ENCODE results near the gene RPL11. TPM values are rescaled to one million over a fixed set of nuclear protein-coding genes. Genes with fewer than 3 reads are reported as not detected.

The RPL11 gene
- total and polyA plus RNA-seq, 2 of the 4 experiments (the other 2 are of a cell fraction), result 452 to 1,692 TPM

- WGBS, 2 experiments (ENCODE audit: extremely low coverage in 2 of 2, insufficient read length in 1 of 2), result 100% methylated on average over 1 of the region's 6 CpGs; no CpG with 5 or more reads in 1 of the 2 experiments
- TF ChIP-seq RAD21 (IDR thresholded peaks at IDR 0.05; ENCODE audit: low read length), result no peak
- no peak for TF ChIP-seq USF2 (IDR thresholded peaks at IDR 0.05; ENCODE audit: low read depth, low read length)
- no peak for TF ChIP-seq RFX5 (IDR thresholded peaks at IDR 0.05; ENCODE audit: low read depth, low read length)
- no peak for TF ChIP-seq SMC3 (IDR thresholded peaks at IDR 0.05; ENCODE audit: low read depth, low read length)
- no peak for TF ChIP-seq POLR2A (IDR thresholded peaks at IDR 0.05; ENCODE audit: low read depth, low read length)
- no peak for TF ChIP-seq NFE2L2 (IDR thresholded peaks at IDR 0.05; ENCODE audit: low read depth, low read length)
- no peak for TF ChIP-seq FOS (IDR thresholded peaks at IDR 0.05; ENCODE audit: low read depth, low read length)
- no peak for TF ChIP-seq ELK1 (IDR thresholded peaks at IDR 0.05; ENCODE audit: borderline replicate concordance, low read depth, low read length)
- TF ChIP-seq MXI1 (IDR thresholded peaks at IDR 0.05; ENCODE audit: borderline replicate concordance, low read depth, low read length), result no peak
- no peak for TF ChIP-seq RCOR1 (IDR thresholded peaks at IDR 0.05; ENCODE audit: insufficient replicate concordance, low read length)
- no peak for TF ChIP-seq CTCF (conservative IDR thresholded peaks at IDR 0.05; ENCODE audit: low read depth, low read length)
- no peak for TF ChIP-seq CEBPB (IDR thresholded peaks at IDR 0.05; ENCODE audit: low read depth, low read length)
- no peak overlapping the region for H2BK5ac ChIP-seq (ENCODE audit: low read depth, low read length, poor library complexity, severe bottlenecking)
- no peak overlapping the region for H2BK20ac ChIP-seq (ENCODE audit: low read depth, low read length)
- no peak overlapping the region for H2AFZ ChIP-seq (replicated peaks; ENCODE audit: low read length, poor library complexity)
- H4K5ac ChIP-seq (ENCODE audit: low read depth, low read length), result no peak overlapping the region
- ChIA-PET CTCF (no interaction called here), POLR2A (ENCODE audit: unreplicated experiment) (no interaction called here)
- H2BK15ac ChIP-seq (ENCODE audit: low read depth, low read length), result no peak overlapping the region
- no peak overlapping the region for H3K18ac ChIP-seq (ENCODE audit: low read depth, low read length)
- no peak overlapping the region for H3K14ac ChIP-seq (replicated peaks; ENCODE audit: low read depth, low read length)
- no peak overlapping the region for H3K23ac ChIP-seq (ENCODE audit: low read depth, low read length)
- H4K20me1 ChIP-seq (ENCODE audit: insufficient read depth, low read length), result peaks cover 70% of the 10 kb centered on the region
- no peaks in the 10 kb centered on the region for H3K9me3 ChIP-seq (ENCODE audit: control insufficient read depth, insufficient read depth, low read length)
- H2AK9ac ChIP-seq (replicated peaks; ENCODE audit: low read depth, low read length, poor library complexity), result no peak overlapping the region
- H3K4me1 ChIP-seq (ENCODE audit: control insufficient read depth, insufficient read depth, low read length), result no peaks in the 10 kb centered on the region
- BruUV-seq (replicated peaks), result no TSS peak
- H4K8ac ChIP-seq (ENCODE audit: low read depth in 2 of 2, low read length in 2 of 2), result no peak overlapping the region
- DNase-seq (no peak), ATAC-seq (ENCODE audit: low read depth) (no peak)
- H3K4ac ChIP-seq (ENCODE audit: low read depth, low read length), result no peak overlapping the region
- in situ Hi-C loops (cut with MboI; ENCODE audit: low sequenced_read_pairs) (no loop called here), dilution Hi-C loops (cut with HindIII; ENCODE audit: low sequenced_read_pairs, unreplicated experiment) (no loop called here), intact Hi-C loops (cut with micrococcal nuclease) (no loop called here)
- no peak overlapping the region for H3K4me2 ChIP-seq (ENCODE audit: low read depth, low read length)
- H3K79me1 ChIP-seq (ENCODE audit: low read depth in 1 of 2, low read length in 2 of 2), result peaks cover 22 to 69% of the 10 kb centered on the region in 2 experiments
- H3K4me3 ChIP-seq (ENCODE audit: insufficient read depth, low read depth, low read length), result no peak overlapping the region
- H3K36me3 ChIP-seq (ENCODE audit: control insufficient read depth, insufficient read depth, low read length), result peaks cover 35% of the 10 kb centered on the region
- no peak overlapping the region for H4K91ac ChIP-seq (ENCODE audit: insufficient read depth, low read depth, low read length)
- H2BK120ac ChIP-seq (ENCODE audit: low read depth, low read length), result no peak overlapping the region
- H2AK5ac ChIP-seq (ENCODE audit: low read depth, low read length), result no peak overlapping the region
- H3K56ac ChIP-seq (ENCODE audit: extremely low read depth, insufficient read depth, low read length), result no peak overlapping the region
- peaks cover 4% of the 10 kb centered on the region for H3K9me1 ChIP-seq (ENCODE audit: insufficient read depth, low read length)
- H3K27ac ChIP-seq (ENCODE audit: insufficient read depth, low read length), result no peak overlapping the region
- H3K27me3 ChIP-seq (ENCODE audit: control insufficient read depth, insufficient read depth, low read length), result no peaks in the 10 kb centered on the region
- no peak overlapping the region for H3K9ac ChIP-seq (ENCODE audit: low read depth, low read length)
Measured at GRCh38 chr1:23704834-23705495, 13.4 kb downstream of the RPL11 start.
